Measurements from ENCODE around the gene PTPRN2.

PTPRN2 gene

GRCh38 chr7:158070222-158070920 lies 517.3 kb downstream of the PTPRN2 start:
- in situ Hi-C loops (cut with MboI; ENCODE audit: low pct_unique_long_range_greater_than_20kb, low sequenced_read_pairs, unreplicated experiment), result no loop called here
- no peak for DNase-seq (ENCODE audit: low spot score)
- no peak for TF ChIP-seq CTCF (IDR thresholded peaks at IDR 0.05; ENCODE audit: extremely low read depth, insufficient read depth, missing control alignments)

- in situ Hi-C loops (cut with MboI; ENCODE audit: low pct_unique_long_range_greater_than_20kb, low sequenced_read_pairs, unreplicated experiment), result no loop called here
- DNase-seq (ENCODE audit: low spot score), result no peak
- TF ChIP-seq CTCF (IDR thresholded peaks at IDR 0.05; ENCODE audit: extremely low read depth, insufficient read depth, missing control alignments), result no peak
These were observed 518.8 kb downstream of the PTPRN2 start for GRCh38 chr7:158068853-158069252.

GRCh38 chr7:158067931-158068482 lies 519.6 kb downstream of the PTPRN2 start:
- DNase-seq (ENCODE audit: low spot score), result no peak
- in situ Hi-C loops (cut with MboI; ENCODE audit: low pct_unique_long_range_greater_than_20kb, low sequenced_read_pairs, unreplicated experiment), result no loop called here
- no peak for TF ChIP-seq CTCF (IDR thresholded peaks at IDR 0.05; ENCODE audit: extremely low read depth, insufficient read depth, missing control alignments)

GRCh38 chr7:158067219-158067930 lies 520.2 kb downstream of the PTPRN2 start:
- in situ Hi-C loops (cut with MboI; ENCODE audit: low pct_unique_long_range_greater_than_20kb, low sequenced_read_pairs, unreplicated experiment), result no loop called here
- no peak for DNase-seq (ENCODE audit: low spot score)
- TF ChIP-seq CTCF (IDR thresholded peaks at IDR 0.05; ENCODE audit: extremely low read depth, insufficient read depth, missing control alignments), result no peak

GRCh38 chr7:158066085-158066484 lies 521.5 kb downstream of the PTPRN2 start:
- in situ Hi-C loops (cut with MboI; ENCODE audit: low pct_unique_long_range_greater_than_20kb, low sequenced_read_pairs, unreplicated experiment), result no loop called here
- no peak for DNase-seq (ENCODE audit: low spot score)
- no peak for TF ChIP-seq CTCF (IDR thresholded peaks at IDR 0.05; ENCODE audit: extremely low read depth, insufficient read depth, missing control alignments)

GRCh38 chr7:158065340-158065739 lies 522.3 kb downstream of the PTPRN2 start:
- in situ Hi-C loops (cut with MboI; ENCODE audit: low pct_unique_long_range_greater_than_20kb, low sequenced_read_pairs, unreplicated experiment), result no loop called here
- no peak for TF ChIP-seq CTCF (IDR thresholded peaks at IDR 0.05; ENCODE audit: extremely low read depth, insufficient read depth, missing control alignments)

More at GRCh38 chr7:158065340-158065739, 522.3 kb downstream of the PTPRN2 start:
- DNase-seq (ENCODE audit: low spot score), result no peak
